ENCODE data around the gene CIDEB. TPM values are rescaled to one million over a fixed set of nuclear protein-coding genes. Genes with fewer than 3 reads are reported as not detected.
A peak's percentile ranks its signal among the peaks of the same experiment; 100 is the strongest.

CIDEB gene
- total RNA-seq, 4 donors from 2014 or later = 9.4 to 34.5 (median 14.2) TPM

- Histone ChIP-seq H3K4me3 (no peak overlapping the region), H3K27me3 (peaks cover 0 to 13% of the 10 kb centered on the region in 2 donors), H3K9me3 (no peaks in the 10 kb centered on the region), H3K36me3 (peaks cover 0 to 3% (median 0%) of the 10 kb centered on the region in 3 donors), H3K27ac (peak overlapping the region in 3 of 4 donors; percentile 79 to 90 (median 80)), H3K4me1 (peaks cover 0 to 82% (median 34%) of the 10 kb centered on the region in 4 donors)
- no peak for DNase-seq (ENCODE audit: low spot score in 2 of 2)
- WGBS, 2 donors = 56 to 58% methylated on average over 9 of the region's 9 CpGs
- TF ChIP-seq POLR2A (IDR thresholded peaks at IDR 0.05) = no peak
- TF ChIP-seq EP300 (IDR thresholded peaks at IDR 0.05) = peak; percentile 16 to 73
Observed at GRCh38 chr14:24312736-24313507, 5.1 kb upstream of the CIDEB start.

DNA sequence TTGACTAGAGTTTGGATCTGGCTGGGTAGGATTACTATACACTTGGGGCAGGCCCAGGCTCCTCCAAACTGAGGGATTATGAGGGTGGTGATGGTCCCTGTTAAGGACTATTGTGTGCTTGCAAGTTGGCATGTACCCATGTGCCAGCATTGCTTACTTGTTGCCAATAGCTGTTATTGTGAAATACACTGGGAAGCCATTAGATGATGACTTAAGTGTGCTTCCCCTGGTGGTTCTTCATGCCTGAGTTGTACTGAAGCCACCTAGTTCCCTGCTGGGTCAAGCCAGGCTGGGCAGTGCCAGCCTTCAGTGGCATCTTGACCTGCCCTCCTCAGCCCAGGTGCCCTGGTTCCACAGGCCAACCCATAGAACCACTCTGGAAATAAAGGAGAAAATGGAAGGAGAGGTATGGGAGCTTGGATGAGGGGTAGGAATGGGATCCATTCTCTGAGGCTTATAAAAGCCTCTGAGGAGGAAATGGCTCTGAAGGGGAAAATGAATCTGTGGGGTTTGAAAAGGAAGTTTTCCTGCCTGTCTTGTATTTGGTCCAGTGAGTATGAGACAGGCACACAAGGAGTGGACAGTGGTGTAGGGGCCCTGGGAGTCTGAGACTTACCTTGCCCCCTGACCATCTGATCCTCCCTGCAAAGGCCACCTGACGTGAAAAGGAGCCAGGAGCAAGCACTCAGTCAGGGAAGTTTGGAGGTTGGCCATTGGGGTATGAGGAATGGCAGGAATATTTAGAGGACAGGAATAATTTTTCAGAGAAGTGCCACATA lies 4.2 kb upstream of the CIDEB start:
- Histone ChIP-seq H3K36me3 (peaks cover 0 to 10% (median 6%) of the 10 kb centered on the region in 3 donors), H3K4me3 (peak overlapping the region; percentile 41 to 76 (median 58))
- TF ChIP-seq POLR2A (IDR thresholded peaks at IDR 0.05) (no peak), EP300 (IDR thresholded peaks at IDR 0.05) (no peak)
- TF ChIP-seq, protein P1, sequence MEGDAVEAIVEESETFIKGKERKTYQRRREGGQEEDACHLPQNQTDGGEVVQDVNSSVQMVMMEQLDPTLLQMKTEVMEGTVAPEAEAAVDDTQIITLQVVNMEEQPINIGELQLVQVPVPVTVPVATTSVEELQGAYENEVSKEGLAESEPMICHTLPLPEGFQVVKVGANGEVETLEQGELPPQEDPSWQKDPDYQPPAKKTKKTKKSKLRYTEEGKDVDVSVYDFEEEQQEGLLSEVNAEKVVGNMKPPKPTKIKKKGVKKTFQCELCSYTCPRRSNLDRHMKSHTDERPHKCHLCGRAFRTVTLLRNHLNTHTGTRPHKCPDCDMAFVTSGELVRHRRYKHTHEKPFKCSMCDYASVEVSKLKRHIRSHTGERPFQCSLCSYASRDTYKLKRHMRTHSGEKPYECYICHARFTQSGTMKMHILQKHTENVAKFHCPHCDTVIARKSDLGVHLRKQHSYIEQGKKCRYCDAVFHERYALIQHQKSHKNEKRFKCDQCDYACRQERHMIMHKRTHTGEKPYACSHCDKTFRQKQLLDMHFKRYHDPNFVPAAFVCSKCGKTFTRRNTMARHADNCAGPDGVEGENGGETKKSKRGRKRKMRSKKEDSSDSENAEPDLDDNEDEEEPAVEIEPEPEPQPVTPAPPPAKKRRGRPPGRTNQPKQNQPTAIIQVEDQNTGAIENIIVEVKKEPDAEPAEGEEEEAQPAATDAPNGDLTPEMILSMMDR (IDR thresholded peaks at IDR 0.05) = no peak

GRCh38 chr14:24310646-24311604 lies 3.1 kb upstream of the CIDEB start, which contains the start of gene LTB4R:
LTB4R (plus strand) TSS chr14:24311502; CDS start chr14:24315652, 4,150 bp downstream.
- Histone ChIP-seq H3K27me3 (peaks cover 0 to 2% of the 10 kb centered on the region in 2 donors), H3K4me1 (peaks cover 0 to 72% (median 30%) of the 10 kb centered on the region in 4 donors), H3K36me3 (peaks cover 0 to 21% (median 17%) of the 10 kb centered on the region in 3 donors), H3K4me3 (peak within 1 kb of the TSS; percentile 41 to 76 (median 58)), H3K9me3 (no peaks in the 10 kb centered on the region), H3K27ac (peak within 1 kb of the TSS; percentile 40 to 90 (median 80))
- no peak for DNase-seq (ENCODE audit: low spot score in 2 of 2)
- 11 to 24% methylated on average over 25 to 54 of the region's 99 CpGs for WGBS, 2 donors
- TF ChIP-seq, protein P1 (IDR thresholded peaks at IDR 0.05) = peak; percentile 22 to 72 (median 51)
- TF ChIP-seq EP300 (IDR thresholded peaks at IDR 0.05) = peak in 1 of 2 donors; percentile 4
- peak in 1 of 2 donors; percentile 10 for TF ChIP-seq POLR2A (IDR thresholded peaks at IDR 0.05)

More for the DNA sequence above, 4.2 kb upstream of the CIDEB start:
- Histone ChIP-seq H3K4me1 (peaks cover 0 to 83% (median 35%) of the 10 kb centered on the region in 4 donors), H3K27ac (peak overlapping the region in 3 of 4 donors; percentile 79 to 90 (median 80)), H3K9me3 (no peaks in the 10 kb centered on the region), H3K27me3 (peaks cover 0 to 13% of the 10 kb centered on the region in 2 donors)
- DNase-seq (ENCODE audit: low spot score in 2 of 2) = no peak
- 89 to 96% methylated on average over 1 of the region's 1 CpG for WGBS, 2 donors

- Histone ChIP-seq H3K27me3 (no peaks in the 10 kb centered on the region), H3K9me3 (no peaks in the 10 kb centered on the region), H3K27ac (peak overlapping the region in 3 of 4 donors; percentile 0 to 90 (median 79)), H3K4me3 (peak overlapping the region; percentile 41 to 76 (median 58)), H3K36me3 (peaks cover 0 to 28% (median 23%) of the 10 kb centered on the region in 3 donors), H3K4me1 (peaks cover 0 to 68% (median 30%) of the 10 kb centered on the region in 4 donors)
- DNase-seq (ENCODE audit: low spot score in 2 of 2) = no peak
- TF ChIP-seq EP300 (IDR thresholded peaks at IDR 0.05) (no peak), POLR2A (IDR thresholded peaks at IDR 0.05) (no peak)
- TF ChIP-seq, protein P1 (IDR thresholded peaks at IDR 0.05) = no peak
- 35 to 85% methylated on average over 1 to 4 of the region's 5 CpGs for WGBS, 2 donors
Observed at GRCh38 chr14:24310265-24310645, 2.5 kb upstream of the CIDEB start.

Data from tibial nerve (tissue), 4 donors.